ENCODE measurements around the gene EME1.

EME1 gene

GRCh38 chr17:50364061-50364458 lies 9.0 kb upstream of the EME1 start:
- TF ChIP-seq CTCF (IDR thresholded peaks at IDR 0.05; ENCODE audit: low read length, missing control alignments) = no peak
- DNase-seq (ENCODE audit: low read depth) = no peak
- H3K4me3 ChIP-seq (replicated peaks; ENCODE audit: low read depth, low read length) = no peak overlapping the region

GRCh38 chr17:50364715-50365114 lies 8.3 kb upstream of the EME1 start:
- DNase-seq (ENCODE audit: low read depth) = peak; percentile 41
- no peak for TF ChIP-seq CTCF (IDR thresholded peaks at IDR 0.05; ENCODE audit: low read length, missing control alignments)
- no peak overlapping the region for H3K4me3 ChIP-seq (replicated peaks; ENCODE audit: low read depth, low read length)

- no peak for TF ChIP-seq CTCF (IDR thresholded peaks at IDR 0.05; ENCODE audit: low read length, missing control alignments)
- no peak for DNase-seq (ENCODE audit: low read depth)
- no peak overlapping the region for H3K4me3 ChIP-seq (replicated peaks; ENCODE audit: low read depth, low read length)
Measured at GRCh38 chr17:50365165-50365564, 7.9 kb upstream of the EME1 start.

- no peak for TF ChIP-seq CTCF (IDR thresholded peaks at IDR 0.05; ENCODE audit: low read length, missing control alignments)
- no peak overlapping the region for H3K4me3 ChIP-seq (replicated peaks; ENCODE audit: low read depth, low read length)
- DNase-seq (ENCODE audit: low read depth) = no peak
Measured at GRCh38 chr17:50365649-50366393, 7.2 kb upstream of the EME1 start.

GRCh38 chr17:50367401-50367800 lies 5.6 kb upstream of the EME1 start:
- no peak for TF ChIP-seq CTCF (IDR thresholded peaks at IDR 0.05; ENCODE audit: low read length, missing control alignments)
- no peak for DNase-seq (ENCODE audit: low read depth)
- H3K4me3 ChIP-seq (replicated peaks; ENCODE audit: low read depth, low read length) = no peak overlapping the region

GRCh38 chr17:50370052-50370451 lies 3.0 kb upstream of the EME1 start:
- no peak for TF ChIP-seq CTCF (IDR thresholded peaks at IDR 0.05; ENCODE audit: low read length, missing control alignments)
- DNase-seq (ENCODE audit: low read depth) = no peak
- H3K4me3 ChIP-seq (replicated peaks; ENCODE audit: low read depth, low read length) = no peak overlapping the region

GRCh38 chr17:50371526-50371925 lies 1.5 kb upstream of the EME1 start:
- DNase-seq (ENCODE audit: low read depth) = no peak
- H3K4me3 ChIP-seq (replicated peaks; ENCODE audit: low read depth, low read length) = peak overlapping the region; percentile 89
- TF ChIP-seq CTCF (IDR thresholded peaks at IDR 0.05; ENCODE audit: low read length, missing control alignments) = no peak

All from fibroblast of pulmonary artery (primary cell).